ENCODE results near the gene DCAF17.

DNA sequence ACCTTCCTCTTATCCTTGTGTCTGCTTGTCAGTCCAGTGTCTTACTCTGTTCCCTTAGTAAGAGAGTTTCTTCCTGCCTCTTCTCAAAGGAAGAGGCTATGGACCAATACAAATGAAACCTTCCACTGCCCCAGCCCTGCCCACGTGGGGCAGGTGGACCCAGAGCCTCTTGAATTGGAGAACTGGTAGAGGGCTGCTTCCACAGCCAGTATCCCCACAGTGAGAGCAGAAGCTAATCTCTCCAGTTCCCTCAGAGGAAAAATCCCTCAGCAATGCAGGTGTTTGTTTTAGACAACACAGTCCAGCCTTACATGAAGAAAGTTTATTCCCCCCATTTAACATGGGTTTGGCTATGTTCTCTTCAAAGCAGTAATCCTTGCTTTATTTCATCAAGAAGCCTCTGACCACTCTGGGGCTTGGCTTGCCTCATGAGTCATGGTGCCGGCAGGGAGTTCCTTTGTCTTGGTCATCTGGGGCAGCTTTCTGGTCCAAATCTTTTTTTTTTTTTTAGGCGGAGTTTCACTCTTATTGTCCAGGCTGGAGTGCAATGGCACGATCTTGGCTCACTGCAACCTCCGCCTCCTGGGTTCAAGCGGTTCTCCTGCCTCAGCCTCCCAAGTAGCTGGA is 81.8 kb downstream of the DCAF17 start:
- TF ChIP-seq, protein P1, sequence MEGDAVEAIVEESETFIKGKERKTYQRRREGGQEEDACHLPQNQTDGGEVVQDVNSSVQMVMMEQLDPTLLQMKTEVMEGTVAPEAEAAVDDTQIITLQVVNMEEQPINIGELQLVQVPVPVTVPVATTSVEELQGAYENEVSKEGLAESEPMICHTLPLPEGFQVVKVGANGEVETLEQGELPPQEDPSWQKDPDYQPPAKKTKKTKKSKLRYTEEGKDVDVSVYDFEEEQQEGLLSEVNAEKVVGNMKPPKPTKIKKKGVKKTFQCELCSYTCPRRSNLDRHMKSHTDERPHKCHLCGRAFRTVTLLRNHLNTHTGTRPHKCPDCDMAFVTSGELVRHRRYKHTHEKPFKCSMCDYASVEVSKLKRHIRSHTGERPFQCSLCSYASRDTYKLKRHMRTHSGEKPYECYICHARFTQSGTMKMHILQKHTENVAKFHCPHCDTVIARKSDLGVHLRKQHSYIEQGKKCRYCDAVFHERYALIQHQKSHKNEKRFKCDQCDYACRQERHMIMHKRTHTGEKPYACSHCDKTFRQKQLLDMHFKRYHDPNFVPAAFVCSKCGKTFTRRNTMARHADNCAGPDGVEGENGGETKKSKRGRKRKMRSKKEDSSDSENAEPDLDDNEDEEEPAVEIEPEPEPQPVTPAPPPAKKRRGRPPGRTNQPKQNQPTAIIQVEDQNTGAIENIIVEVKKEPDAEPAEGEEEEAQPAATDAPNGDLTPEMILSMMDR (tag by site-specific recombination; IDR thresholded peaks at IDR 0.05), result no peak
- TF ChIP-seq, protein P2, sequence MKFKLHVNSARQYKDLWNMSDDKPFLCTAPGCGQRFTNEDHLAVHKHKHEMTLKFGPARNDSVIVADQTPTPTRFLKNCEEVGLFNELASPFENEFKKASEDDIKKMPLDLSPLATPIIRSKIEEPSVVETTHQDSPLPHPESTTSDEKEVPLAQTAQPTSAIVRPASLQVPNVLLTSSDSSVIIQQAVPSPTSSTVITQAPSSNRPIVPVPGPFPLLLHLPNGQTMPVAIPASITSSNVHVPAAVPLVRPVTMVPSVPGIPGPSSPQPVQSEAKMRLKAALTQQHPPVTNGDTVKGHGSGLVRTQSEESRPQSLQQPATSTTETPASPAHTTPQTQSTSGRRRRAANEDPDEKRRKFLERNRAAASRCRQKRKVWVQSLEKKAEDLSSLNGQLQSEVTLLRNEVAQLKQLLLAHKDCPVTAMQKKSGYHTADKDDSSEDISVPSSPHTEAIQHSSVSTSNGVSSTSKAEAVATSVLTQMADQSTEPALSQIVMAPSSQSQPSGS (tag by site-specific recombination; IDR thresholded peaks at IDR 0.05; ENCODE audit: low read depth), result no peak
- TF ChIP-seq HOXC10 (CRISPR knock-in tag; IDR thresholded peaks at IDR 0.05), result no peak
- TF ChIP-seq GLIS2 (tag by site-specific recombination; IDR thresholded peaks at IDR 0.05), result no peak
- TF ChIP-seq ZNF274 (IDR thresholded peaks at IDR 0.05; ENCODE audit: low read length), result no peak
- TF ChIP-seq ZNF274 (tag by site-specific recombination; IDR thresholded peaks at IDR 0.05; ENCODE audit: borderline replicate concordance), result no peak
- no peak for TF ChIP-seq SP2 (tag by site-specific recombination; IDR thresholded peaks at IDR 0.05)

Measured in HEK293 (cell line).